HG03103 (cell line): ENCODE measurements around the gene SIAH3.
"Not testable (repeated sequence)": the region's sequence is repeated elsewhere in the genome, so short reads cannot be mapped to it uniquely, and the experiment has no call there.

Source experiments
- ATAC-seq: cut with Tn5 transposase; IDR thresholded peaks from one replicate; pipeline ENCODE4 v1.9.1; 2021; ENCODE audit warnings: low read depth; ENCODE audit not compliant: unreplicated experiment

The SIAH3 gene

GRCh38 chr13:45784755-45785675 is 66.5 kb downstream of the SIAH3 start:
- ATAC-seq: no peak

- no peak for ATAC-seq
Observed at GRCh38 chr13:45783346-45784043, 68.1 kb downstream of the SIAH3 start.

GRCh38 chr13:45782327-45783045 is 69.1 kb downstream of the SIAH3 start:
- no peak for ATAC-seq

GRCh38 chr13:45781553-45782326 is 69.8 kb downstream of the SIAH3 start:
- no peak for ATAC-seq

GRCh38 chr13:45779901-45780300 is 71.7 kb downstream of the SIAH3 start:
- no peak for ATAC-seq

GRCh38 chr13:45778882-45779281 is 72.7 kb downstream of the SIAH3 start:
- no peak for ATAC-seq

- ATAC-seq: no peak
Observed at GRCh38 chr13:45776748-45777147, 74.8 kb downstream of the SIAH3 start.

- no peak for ATAC-seq
Observed at GRCh38 chr13:45775401-45775963, 76.1 kb downstream of the SIAH3 start.

GRCh38 chr13:45773944-45774343 is 77.6 kb downstream of the SIAH3 start:
- ATAC-seq: no peak

GRCh38 chr13:45773236-45773635 is 78.3 kb downstream of the SIAH3 start:
- no peak for ATAC-seq

- ATAC-seq: no peak
Observed at GRCh38 chr13:45770886-45771285, 80.7 kb downstream of the SIAH3 start.

GRCh38 chr13:45768656-45769479 is 82.7 kb downstream of the SIAH3 start:
- ATAC-seq: no peak

GRCh38 chr13:45765464-45765863 is 86.1 kb downstream of the SIAH3 start:
- ATAC-seq: no peak

GRCh38 chr13:45763419-45763818 is 88.1 kb downstream of the SIAH3 start:
- no peak for ATAC-seq

- ATAC-seq: not testable (repeated sequence)
Observed at GRCh38 chr13:45757589-45757988, 94.0 kb downstream of the SIAH3 start.

- ATAC-seq: not testable (repeated sequence)
Observed at GRCh38 chr13:45756498-45756897, 95.1 kb downstream of the SIAH3 start.

- ATAC-seq: no peak
Observed at GRCh38 chr13:45752510-45752909, 99.0 kb downstream of the SIAH3 start.

GRCh38 chr13:45751885-45752284 is 99.7 kb downstream of the SIAH3 start:
- ATAC-seq: no peak

- no peak for ATAC-seq
Observed at GRCh38 chr13:45750566-45750965, 101.0 kb downstream of the SIAH3 start.
